Umbilical cord (tissue), 2 donors: ENCODE results near the gene TNS2. TPM values are rescaled to one million over a fixed set of nuclear protein-coding genes. Genes with fewer than 3 reads are reported as not detected.
"Not testable (repeated sequence)": the region's sequence is repeated elsewhere in the genome, so short reads cannot be mapped to it uniquely, and the experiment has no call there.

Source experiments
- DNase-seq: peaks from one replicate; pipeline ENCODE4 v3.0.0-alpha.2; 2015; ENCODE audit warnings: low spot score
- total RNA-seq: library from RNA; depleted of rRNA; stranded (reverse); fragments of >200 nt; gene quantifications from one replicate; pipeline ENCODE4 v1.2.3, GENCODE V29; 2014; ENCODE audit warnings: low replicate concordance; ENCODE audit not compliant: insufficient read depth

The TNS2 gene
- total RNA-seq, 1 donor from 2014 or later, result 39.7 TPM

DNA sequence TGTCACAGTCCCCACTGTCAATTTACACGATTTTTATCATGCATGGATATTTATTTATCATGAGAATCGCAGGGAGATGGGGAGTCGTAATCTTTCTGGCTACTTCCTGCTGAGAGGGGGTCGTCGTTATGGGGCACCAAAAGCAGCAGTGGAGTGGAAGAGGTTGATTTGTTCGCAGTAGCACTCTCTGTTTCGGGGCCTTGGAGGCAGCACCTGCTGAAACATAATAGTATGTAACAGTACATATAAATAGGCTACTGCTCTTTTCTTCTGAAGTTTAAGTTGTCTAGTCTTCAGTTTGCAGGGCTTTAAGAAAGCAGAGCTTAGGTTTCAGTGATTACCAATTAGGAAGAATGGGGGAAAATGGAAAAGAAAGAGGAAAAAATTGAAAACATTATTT, 57.3 kb downstream of the TNS2 start:
- DNase-seq, result no peak

DNA sequence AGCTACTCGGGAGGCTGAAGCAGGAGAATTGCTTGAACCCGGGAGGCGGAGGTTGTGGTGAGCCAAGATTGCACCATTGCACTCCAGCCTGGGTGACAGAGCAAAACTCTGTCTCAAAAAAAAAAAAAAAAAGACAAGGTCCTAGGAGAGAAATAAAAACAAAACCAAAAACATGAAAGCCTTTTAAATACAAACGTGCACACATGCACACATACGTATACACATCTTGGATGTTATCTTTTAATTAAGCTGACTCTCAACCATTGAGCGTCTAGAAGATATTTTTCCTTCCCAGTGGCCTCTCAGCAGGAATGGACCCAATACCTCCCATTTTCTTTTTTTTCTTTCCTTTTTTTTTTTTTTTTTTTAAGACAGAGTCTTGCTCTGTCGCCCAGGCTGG, 62.6 kb downstream of the TNS2 start:
- not testable (repeated sequence) for DNase-seq

DNA sequence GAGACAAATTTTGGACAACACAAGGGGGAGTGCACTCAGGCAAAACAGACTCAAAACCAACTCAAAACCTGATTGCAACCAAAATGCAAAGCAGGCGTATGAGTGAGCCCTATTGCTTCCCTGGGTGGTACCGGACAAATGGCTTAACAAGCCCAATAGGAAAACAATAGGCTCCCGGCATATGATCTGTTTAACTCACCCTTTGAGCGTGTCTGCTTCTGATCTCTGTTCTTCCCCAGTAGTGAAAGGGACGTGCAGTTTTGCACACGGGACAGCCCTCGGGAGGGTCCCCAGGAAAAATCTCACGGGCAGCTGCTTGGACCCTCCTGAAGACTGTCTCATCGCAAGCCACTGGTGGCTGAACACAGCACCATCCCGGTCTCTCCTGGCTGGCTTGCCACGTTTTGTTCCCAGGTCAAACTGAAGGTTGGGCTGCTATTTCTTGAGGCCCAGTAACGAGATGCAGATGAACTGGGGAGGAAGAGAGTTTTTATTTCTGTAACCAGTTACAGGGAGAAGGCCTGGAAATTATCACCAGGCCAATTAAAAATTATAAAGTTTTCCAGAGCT, 63.4 kb downstream of the TNS2 start:
- no peak for DNase-seq

DNA sequence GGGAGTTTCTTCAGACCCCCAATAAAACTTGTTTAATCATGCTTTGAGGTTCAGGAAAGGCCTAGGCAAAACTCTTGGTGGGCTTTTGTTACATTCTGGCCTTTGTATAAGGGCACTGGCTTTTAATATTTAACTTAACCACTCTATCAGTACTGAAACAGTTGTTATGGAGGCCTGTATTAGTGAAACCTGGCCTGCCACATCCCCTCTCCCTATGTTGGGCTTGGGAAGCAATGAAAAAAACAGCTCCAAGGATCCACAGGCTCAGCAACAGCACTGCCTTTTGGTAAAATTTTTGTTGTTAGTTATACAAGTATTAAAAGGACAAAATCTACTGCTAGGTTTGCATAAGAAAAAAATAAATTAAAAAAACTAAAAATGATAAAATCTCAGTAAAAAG, 64.1 kb downstream of the TNS2 start:
- no peak for DNase-seq

Other genes with a start within 250 kb of the TNS2 start
- 77.5 TPM for gene KRT4, start 235.9 kb upstream of the TNS2 start, total RNA-seq
- gene KRT79, start 215.8 kb upstream of the TNS2 start, total RNA-seq, result not detected
- gene KRT78, start 201.1 kb upstream of the TNS2 start, total RNA-seq, result 8.7 TPM
- gene KRT8, start 145.0 kb upstream of the TNS2 start, total RNA-seq, result 94.6 TPM
- 87.9 TPM for gene KRT18, start 100.9 kb upstream of the TNS2 start, total RNA-seq
- 833 TPM for gene EIF4B, start 43.6 kb upstream of the TNS2 start, total RNA-seq
- gene SPRYD3, start 29.3 kb downstream of the TNS2 start, total RNA-seq, result 14.2 TPM
- gene IGFBP6, start 47.6 kb downstream of the TNS2 start, total RNA-seq, result 112 TPM
- not detected for gene SOAT2, start 53.4 kb downstream of the TNS2 start, total RNA-seq
- 14.9 TPM for gene ZNF740, start 130.7 kb downstream of the TNS2 start, total RNA-seq
- gene CSAD, start 130.9 kb downstream of the TNS2 start, total RNA-seq, result 11.1 TPM
- not detected for gene ITGB7, start 157.2 kb downstream of the TNS2 start, total RNA-seq
- 5.8 TPM for gene RARG, start 182.1 kb downstream of the TNS2 start, total RNA-seq
- gene ESPL1, start 218.2 kb downstream of the TNS2 start, total RNA-seq, result 8.4 TPM
- gene PFDN5, start 245.5 kb downstream of the TNS2 start, total RNA-seq, result 454 TPM
- 17.8 TPM for gene MYG1, start 249.6 kb downstream of the TNS2 start, total RNA-seq